ENCODE results near the gene PDE6A. TPM values are rescaled to one million over a fixed set of nuclear protein-coding genes. Genes with fewer than 3 reads are reported as not detected.
"Not testable (repeated sequence)": the region's sequence is repeated elsewhere in the genome, so short reads cannot be mapped to it uniquely, and the experiment has no call there.

Gene PDE6A
- total RNA-seq, 1 donor from 2014 or later, result not detected

- intact Hi-C loops (cut with micrococcal nuclease), result no loop called here
Measured at GRCh38 chr5:149870232-149870631, 74.4 kb downstream of the PDE6A start.

- intact Hi-C loops (cut with micrococcal nuclease), result no loop called here
Measured at GRCh38 chr5:149869411-149869821, 75.2 kb downstream of the PDE6A start.

DNA sequence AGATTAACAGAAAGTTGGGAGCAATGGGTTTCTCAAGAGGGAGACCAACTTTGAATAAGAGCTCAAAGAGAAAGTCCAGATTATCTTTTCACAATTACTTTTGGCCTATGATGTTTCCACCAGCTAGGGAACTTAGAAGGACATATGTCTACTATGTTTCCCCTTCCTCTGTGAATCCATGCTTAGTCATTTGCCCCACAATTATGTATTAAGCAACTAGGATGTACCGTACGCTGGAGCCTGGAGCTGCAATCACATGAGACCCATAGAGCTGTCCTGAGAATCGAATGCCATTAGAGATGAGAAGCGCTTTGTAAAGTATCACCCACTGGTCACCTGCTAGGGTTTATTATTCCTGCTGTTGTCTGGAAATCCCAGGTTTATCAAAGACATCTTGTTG is 78.8 kb downstream of the PDE6A start:
- intact Hi-C loops (cut with micrococcal nuclease), result no loop called here

DNA sequence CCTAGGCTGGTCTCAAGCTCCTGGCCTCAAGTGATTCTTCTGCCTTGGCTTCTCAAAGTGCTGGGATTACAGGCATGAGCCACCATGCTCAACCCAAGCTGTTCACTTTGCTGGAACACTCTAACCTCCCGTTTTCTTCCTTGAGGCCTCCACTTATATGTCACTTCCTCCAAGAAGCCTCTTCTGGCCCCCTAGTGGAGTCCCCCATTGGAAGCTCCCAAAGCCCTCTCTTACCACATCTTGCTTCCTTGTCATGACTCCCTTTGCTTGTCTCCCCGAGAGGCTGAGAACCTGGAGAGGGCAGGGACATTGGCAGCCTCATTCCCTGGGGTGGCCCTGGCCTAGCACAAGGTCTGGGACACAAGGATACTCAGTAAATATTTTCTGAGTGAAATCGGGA is 80.8 kb downstream of the PDE6A start:
- intact Hi-C loops (cut with micrococcal nuclease), result no loop called here

DNA sequence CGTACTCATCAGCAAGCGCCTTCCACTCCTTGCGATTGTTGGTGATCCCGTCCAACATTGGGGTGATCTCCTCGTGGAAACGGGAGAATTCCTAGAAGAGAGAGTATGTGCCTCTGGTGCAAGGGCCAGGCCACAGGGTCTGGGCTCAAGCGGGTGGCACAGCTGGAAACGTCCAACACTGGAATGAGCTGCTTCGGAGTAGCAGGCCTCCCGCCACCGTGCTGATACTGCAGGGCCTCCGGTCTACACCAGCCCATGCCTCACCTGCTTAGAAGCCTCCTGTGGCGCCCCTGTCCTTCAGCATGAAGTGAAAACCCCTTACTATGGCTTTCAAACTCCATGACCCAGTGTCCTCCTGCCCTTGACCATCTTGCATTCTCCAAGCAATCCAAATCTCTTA is 81.4 kb downstream of the PDE6A start:
- intact Hi-C loops (cut with micrococcal nuclease), result no loop called here

- intact Hi-C loops (cut with micrococcal nuclease), result no loop called here
Measured at GRCh38 chr5:149860801-149861322, 83.7 kb downstream of the PDE6A start.

GRCh38 chr5:149859746-149860145 is 84.8 kb downstream of the PDE6A start:
- intact Hi-C loops (cut with micrococcal nuclease), result no loop called here

- intact Hi-C loops (cut with micrococcal nuclease), result not testable (repeated sequence)
Measured at GRCh38 chr5:149858481-149858880, 86.1 kb downstream of the PDE6A start.

DNA sequence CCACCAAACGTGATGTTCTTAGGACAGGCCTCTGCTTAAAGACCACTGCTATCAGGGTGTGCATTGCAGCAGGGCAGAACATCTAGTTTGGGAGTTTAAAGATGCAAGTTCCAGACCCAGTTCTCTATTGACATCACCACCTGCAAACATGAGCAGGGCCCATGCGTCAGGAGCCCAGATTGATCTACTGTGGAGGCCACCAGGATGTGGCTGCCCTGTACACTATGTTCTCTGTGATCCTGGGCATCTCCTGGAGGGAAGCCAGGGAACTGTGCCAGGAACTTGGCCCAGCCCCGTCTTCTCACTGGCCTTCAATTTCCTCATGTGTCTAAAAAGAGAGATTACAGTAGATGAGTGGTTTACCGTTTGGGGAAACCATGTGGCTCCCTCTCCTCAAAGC is 87.1 kb downstream of the PDE6A start:
- intact Hi-C loops (cut with micrococcal nuclease), result no loop called here

DNA sequence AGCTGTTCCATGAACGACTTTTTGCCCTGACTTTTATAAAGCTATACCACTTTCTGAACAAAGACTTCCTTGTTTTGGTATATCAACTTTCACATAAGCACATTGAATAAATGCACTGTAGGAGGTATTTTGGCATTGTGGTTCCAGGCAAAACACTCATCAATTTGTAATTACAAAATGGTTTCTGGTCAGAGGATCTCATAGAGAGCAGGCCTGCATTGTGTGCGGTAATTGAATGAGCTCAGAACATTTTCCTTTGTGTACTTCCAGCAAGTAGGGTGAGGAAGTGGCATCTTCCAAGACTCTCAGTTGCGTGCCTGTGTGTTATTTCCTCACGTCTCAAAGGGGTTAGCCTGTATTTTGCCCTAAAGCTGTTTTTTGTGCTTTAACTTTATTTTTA is 89.2 kb downstream of the PDE6A start:
- intact Hi-C loops (cut with micrococcal nuclease), result no loop called here

GRCh38 chr5:149854866-149855265 is 89.7 kb downstream of the PDE6A start:
- intact Hi-C loops (cut with micrococcal nuclease), result no loop called here

DNA sequence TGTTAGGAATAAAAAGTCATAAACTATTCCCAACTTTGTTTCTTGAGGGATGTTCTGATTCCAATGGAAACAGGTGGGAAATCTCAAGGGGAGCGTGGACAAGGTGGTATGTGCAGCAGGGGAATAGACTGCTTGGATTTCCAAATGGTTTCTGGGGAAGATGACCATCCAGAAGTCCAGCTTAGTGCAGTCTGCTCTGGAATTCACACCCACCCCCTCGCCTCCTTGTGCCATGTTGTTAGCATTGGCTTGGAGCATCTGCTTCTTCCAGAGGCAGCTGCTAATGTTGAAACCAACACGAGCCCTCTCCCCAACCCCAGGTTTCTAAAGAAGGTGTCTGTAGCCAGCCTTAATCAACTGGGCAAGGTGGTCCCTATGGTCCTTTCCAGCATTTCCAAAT is 90.9 kb downstream of the PDE6A start:
- intact Hi-C loops (cut with micrococcal nuclease), result no loop called here

GRCh38 chr5:149853331-149853648 is 91.3 kb downstream of the PDE6A start:
- intact Hi-C loops (cut with micrococcal nuclease), result no loop called here

DNA sequence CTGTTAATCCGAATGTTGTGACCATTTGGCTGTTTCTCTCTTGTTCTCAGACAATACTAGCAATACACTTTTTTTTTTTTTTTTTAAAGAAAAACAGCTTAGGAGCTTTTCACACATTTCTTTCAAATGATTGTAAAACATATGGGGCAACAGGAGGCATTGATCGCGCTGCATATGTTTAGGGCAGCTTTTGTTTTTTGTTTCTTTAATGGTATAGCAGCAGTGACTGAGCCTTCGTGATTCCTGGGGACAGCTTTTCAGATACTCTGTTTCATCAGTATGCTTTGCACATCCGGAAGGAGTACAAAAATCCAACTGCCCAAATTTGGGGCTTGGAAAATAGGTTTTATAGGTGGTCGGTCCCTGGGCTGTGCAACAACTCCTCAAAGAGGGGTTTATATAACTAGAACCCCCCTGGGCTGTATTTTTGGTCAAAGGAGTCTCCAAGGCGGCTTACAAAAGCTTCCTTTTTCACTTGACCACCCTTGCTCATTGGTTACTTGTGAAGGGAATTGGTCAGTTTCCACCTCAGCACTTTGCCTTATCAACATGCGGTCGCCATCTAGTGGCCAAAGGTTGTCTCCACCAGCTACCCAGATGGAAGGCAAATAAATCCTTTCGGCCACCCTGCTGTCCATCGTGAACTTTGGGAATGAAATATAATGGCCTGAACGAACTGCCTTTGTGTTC is 91.8 kb downstream of the PDE6A start:
- intact Hi-C loops (cut with micrococcal nuclease), result no loop called here

GRCh38 chr5:149851211-149851610 is 93.4 kb downstream of the PDE6A start:
- intact Hi-C loops (cut with micrococcal nuclease), result no loop called here

- intact Hi-C loops (cut with micrococcal nuclease), result no loop called here
Measured at GRCh38 chr5:149849966-149850910, 94.4 kb downstream of the PDE6A start.

DNA sequence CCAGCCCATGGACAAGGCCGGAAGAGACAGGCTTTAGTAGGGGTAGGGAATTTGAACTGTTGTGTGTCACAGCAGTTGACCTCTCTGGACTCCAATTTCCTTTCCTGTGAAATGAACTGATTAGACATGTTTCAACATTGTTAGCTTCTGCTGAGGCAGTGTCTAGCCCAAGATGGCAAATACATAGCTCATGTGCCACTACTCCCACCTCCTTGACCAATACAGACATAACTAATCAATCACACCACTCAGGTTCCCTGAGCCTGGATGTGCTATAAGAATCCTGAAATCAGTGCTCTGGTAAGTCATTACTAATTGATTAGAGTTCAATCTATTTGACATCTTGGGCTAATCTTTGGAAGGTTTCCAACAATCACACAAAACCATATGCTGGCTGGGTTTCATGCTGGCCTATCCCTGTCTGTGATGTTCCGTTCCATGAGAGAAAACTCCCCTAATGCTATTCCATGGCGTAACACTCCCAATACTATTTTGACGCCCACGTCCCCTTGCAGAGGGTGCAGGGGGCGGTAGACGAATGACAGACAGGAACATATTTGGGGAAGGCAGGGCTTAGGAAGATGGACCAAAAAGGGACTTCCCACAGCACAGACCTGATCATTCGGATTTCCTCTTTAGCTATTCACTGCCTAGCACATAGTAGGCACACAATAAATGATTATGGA is 95.2 kb downstream of the PDE6A start:
- intact Hi-C loops (cut with micrococcal nuclease), result no loop called here

DNA sequence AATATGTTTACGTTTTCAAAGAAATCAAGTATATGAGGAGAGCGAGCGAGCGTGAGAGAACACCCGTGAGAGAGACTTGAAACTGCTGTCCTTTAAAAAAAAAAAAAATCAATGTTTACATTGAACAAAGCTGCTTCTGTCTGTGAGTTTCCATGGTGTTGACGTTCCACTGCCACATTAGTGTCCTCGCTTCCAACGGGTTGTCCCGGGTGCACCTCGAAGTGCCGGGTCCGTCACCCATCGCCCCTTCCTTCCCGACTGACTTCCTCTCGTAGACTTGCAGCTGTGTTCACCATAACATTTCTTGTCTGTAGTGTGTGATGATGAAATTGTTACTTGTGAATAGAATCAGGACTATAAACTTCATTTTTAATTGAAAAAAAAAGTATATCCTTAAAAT is 97.0 kb downstream of the PDE6A start:
- intact Hi-C loops (cut with micrococcal nuclease), result no loop called here

- intact Hi-C loops (cut with micrococcal nuclease), result no loop called here
Measured at GRCh38 chr5:149846021-149846420, 98.6 kb downstream of the PDE6A start.

DNA sequence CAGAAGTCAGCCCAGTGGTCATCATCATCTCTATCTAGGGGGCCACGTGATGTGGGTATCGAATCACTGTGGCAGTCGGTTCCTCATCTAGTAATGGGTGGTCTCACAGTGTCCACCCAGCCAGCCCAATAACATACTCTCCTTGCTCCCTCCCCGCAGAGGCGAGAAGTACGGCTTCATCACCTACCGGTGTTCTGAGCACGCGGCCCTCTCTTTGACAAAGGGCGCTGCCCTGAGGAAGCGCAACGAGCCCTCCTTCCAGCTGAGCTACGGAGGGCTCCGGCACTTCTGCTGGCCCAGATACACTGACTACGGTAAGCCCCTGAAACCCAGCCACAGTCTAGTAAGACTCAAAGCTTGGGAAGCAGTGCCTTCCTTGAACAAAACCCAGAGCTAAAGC is 99.0 kb downstream of the PDE6A start:
- intact Hi-C loops (cut with micrococcal nuclease), result no loop called here

DNA sequence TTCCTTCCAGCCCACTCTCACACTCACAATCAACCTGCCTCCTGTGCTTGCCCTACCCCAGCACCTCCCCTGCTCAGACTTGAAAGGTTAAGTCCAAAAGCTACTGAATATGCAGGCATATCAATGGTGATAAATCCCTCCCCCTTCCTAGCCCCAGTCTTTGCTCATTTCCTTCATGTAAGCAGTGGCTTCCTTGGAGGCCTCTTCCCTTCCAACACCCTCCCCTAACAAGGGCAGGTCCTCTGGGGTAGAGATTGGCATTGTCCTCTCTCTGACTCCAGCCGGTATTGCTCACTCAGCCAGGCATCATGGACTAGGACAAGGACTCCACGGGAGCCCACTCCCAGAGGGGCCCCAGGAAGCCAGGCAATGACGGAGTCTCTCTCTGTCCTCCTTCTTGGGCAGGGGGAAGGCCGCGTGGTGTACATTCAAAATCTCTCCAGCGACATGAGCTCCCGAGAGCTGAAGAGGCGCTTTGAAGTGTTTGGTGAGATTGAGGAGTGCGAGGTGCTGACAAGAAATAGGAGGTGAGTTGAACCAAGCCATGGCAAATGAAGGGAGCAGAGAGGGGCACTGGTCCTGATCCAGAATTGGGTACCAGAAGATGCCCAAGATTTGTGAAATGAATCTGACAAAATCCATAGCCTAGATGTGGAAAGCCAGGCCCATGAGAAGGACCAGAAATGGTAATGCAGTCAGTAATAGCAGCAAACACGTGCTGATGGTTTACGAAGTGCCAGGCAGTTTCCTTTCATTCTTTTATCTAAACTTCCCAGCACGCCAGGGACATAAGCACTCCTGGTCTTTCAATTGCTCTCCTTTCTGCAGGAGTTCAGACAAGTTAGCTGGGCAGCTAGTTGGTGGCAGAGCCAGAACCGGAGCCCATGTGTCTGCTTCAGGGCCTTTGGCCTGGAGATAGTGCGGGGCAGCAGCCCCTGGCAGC is 102.5 kb downstream of the PDE6A start:
- intact Hi-C loops (cut with micrococcal nuclease), result no loop called here

Data from T-helper 2 cell treated with Interferon-gamma antibody and Interleukin-4, amounts not matched to agents 100 ng/mL and 5 ng/mL, for 36 hours (primary cell).